ENCODE data around the gene NT5C3B.

DNA sequence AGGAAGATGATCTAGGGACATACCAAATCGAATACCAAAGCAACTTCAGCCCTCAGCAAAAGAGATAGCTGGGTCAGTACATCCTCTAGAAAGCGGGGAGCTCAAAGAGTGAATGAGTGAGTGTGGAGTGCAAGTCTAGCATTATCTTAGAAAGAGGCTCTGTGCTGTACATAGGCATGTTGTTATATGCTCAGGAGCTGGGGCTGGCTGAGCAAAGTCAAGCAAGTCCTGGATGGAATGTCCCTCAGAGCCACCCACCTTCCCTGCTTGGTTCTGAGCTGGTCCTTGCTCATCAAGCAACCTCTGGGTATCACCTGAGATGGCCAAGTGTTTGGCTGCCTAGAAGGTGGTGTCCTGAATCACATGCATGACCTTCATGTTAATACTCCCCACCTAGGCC lies 34.1 kb upstream of the NT5C3B start:
- TF ChIP-seq POLR2AphosphoS5 (IDR thresholded peaks at IDR 0.05; ENCODE audit: low read depth, low read length) (no peak), PBX3 (IDR thresholded peaks at IDR 0.05) (no peak), TCF12 (IDR thresholded peaks at IDR 0.05) (no peak), EP300 (IDR thresholded peaks at IDR 0.05; ENCODE audit: borderline replicate concordance in 1 of 2, low read depth in 1 of 2, low read length in 1 of 2) (no peak), RXRA (IDR thresholded peaks at IDR 0.05; ENCODE audit: borderline replicate concordance, low read depth) (no peak), SMC3 (IDR thresholded peaks at IDR 0.05; ENCODE audit: low read depth, low read length) (no peak), JUND (IDR thresholded peaks at IDR 0.05) (no peak), TAF1 (IDR thresholded peaks at IDR 0.05; ENCODE audit: borderline replicate concordance, low read depth, low read length) (no peak), RFX5 (IDR thresholded peaks at IDR 0.05; ENCODE audit: low read length) (no peak), MAX (IDR thresholded peaks at IDR 0.05; ENCODE audit: low read depth) (no peak), YY1 (IDR thresholded peaks at IDR 0.05; ENCODE audit: low read depth) (no peak), GABPA (IDR thresholded peaks at IDR 0.05; ENCODE audit: low read depth) (no peak)
- TF ChIP-seq, protein P1, sequence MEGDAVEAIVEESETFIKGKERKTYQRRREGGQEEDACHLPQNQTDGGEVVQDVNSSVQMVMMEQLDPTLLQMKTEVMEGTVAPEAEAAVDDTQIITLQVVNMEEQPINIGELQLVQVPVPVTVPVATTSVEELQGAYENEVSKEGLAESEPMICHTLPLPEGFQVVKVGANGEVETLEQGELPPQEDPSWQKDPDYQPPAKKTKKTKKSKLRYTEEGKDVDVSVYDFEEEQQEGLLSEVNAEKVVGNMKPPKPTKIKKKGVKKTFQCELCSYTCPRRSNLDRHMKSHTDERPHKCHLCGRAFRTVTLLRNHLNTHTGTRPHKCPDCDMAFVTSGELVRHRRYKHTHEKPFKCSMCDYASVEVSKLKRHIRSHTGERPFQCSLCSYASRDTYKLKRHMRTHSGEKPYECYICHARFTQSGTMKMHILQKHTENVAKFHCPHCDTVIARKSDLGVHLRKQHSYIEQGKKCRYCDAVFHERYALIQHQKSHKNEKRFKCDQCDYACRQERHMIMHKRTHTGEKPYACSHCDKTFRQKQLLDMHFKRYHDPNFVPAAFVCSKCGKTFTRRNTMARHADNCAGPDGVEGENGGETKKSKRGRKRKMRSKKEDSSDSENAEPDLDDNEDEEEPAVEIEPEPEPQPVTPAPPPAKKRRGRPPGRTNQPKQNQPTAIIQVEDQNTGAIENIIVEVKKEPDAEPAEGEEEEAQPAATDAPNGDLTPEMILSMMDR (IDR thresholded peaks at IDR 0.05): no peak
- TF ChIP-seq, protein P2, sequence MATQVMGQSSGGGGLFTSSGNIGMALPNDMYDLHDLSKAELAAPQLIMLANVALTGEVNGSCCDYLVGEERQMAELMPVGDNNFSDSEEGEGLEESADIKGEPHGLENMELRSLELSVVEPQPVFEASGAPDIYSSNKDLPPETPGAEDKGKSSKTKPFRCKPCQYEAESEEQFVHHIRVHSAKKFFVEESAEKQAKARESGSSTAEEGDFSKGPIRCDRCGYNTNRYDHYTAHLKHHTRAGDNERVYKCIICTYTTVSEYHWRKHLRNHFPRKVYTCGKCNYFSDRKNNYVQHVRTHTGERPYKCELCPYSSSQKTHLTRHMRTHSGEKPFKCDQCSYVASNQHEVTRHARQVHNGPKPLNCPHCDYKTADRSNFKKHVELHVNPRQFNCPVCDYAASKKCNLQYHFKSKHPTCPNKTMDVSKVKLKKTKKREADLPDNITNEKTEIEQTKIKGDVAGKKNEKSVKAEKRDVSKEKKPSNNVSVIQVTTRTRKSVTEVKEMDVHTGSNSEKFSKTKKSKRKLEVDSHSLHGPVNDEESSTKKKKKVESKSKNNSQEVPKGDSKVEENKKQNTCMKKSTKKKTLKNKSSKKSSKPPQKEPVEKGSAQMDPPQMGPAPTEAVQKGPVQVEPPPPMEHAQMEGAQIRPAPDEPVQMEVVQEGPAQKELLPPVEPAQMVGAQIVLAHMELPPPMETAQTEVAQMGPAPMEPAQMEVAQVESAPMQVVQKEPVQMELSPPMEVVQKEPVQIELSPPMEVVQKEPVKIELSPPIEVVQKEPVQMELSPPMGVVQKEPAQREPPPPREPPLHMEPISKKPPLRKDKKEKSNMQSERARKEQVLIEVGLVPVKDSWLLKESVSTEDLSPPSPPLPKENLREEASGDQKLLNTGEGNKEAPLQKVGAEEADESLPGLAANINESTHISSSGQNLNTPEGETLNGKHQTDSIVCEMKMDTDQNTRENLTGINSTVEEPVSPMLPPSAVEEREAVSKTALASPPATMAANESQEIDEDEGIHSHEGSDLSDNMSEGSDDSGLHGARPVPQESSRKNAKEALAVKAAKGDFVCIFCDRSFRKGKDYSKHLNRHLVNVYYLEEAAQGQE (IDR thresholded peaks at IDR 0.05; ENCODE audit: low read depth, low read length): no peak

All from SK-N-SH (cell line).